ENCODE data around the gene MTX3. TPM values are rescaled to one million over a fixed set of nuclear protein-coding genes. Genes with fewer than 3 reads are reported as not detected.
A peak's percentile ranks its signal among the peaks of the same experiment; 100 is the strongest.

The MTX3 gene
- total RNA-seq, 4 donors from 2014 or later: 5.6 to 7.9 (median 7.4) TPM

GRCh38 chr5:79938468-79938867, 52.6 kb downstream of the MTX3 start:
- intact Hi-C loops (cut with DNase I; ENCODE audit: low total_unique reads): no loop called here
- Histone ChIP-seq H3K27me3 (no peaks in the 10 kb centered on the region), H3K9me3 (no peaks in the 10 kb centered on the region), H3K27ac (no peak overlapping the region), H3K4me1 (no peaks in the 10 kb centered on the region), H3K36me3 (no peaks in the 10 kb centered on the region), H3K4me3 (no peak overlapping the region)
- WGBS, 2 donors (ENCODE audit: low coverage in 1 of 2): 72 to 86% methylated on average over 1 to 3 of the region's 3 CpGs
- no peak for DNase-seq
- TF ChIP-seq CTCF (IDR thresholded peaks at IDR 0.05): no peak
- no peak for TF ChIP-seq EP300 (IDR thresholded peaks at IDR 0.05; ENCODE audit: low read depth)
- TF ChIP-seq POLR2AphosphoS5 (IDR thresholded peaks at IDR 0.05): no peak
- no peak for TF ChIP-seq POLR2A (IDR thresholded peaks at IDR 0.05)
- in situ Hi-C loops (cut with MboI; ENCODE audit: low pct_ligation_motif_present in 1 of 4, low pct_unique_long_range_greater_than_20kb in 1 of 4, low sequenced_read_pairs in 3 of 4): no loop called here

GRCh38 chr5:79936646-79937216, 54.3 kb downstream of the MTX3 start:
- H3K4me3 ChIP-seq: no peak overlapping the region
- DNase-seq: no peak
- in situ Hi-C loops (cut with MboI; ENCODE audit: low pct_ligation_motif_present in 1 of 4, low pct_unique_long_range_greater_than_20kb in 1 of 4, low sequenced_read_pairs in 3 of 4): no loop called here
- TF ChIP-seq CTCF (IDR thresholded peaks at IDR 0.05) (no peak), EP300 (IDR thresholded peaks at IDR 0.05; ENCODE audit: low read depth) (no peak), POLR2A (IDR thresholded peaks at IDR 0.05) (no peak), POLR2AphosphoS5 (IDR thresholded peaks at IDR 0.05) (no peak)
- no peaks in the 10 kb centered on the region for H3K27me3 ChIP-seq
- intact Hi-C loops (cut with DNase I; ENCODE audit: low total_unique reads): no loop called here
- no peaks in the 10 kb centered on the region for H3K9me3 ChIP-seq
- H3K4me1 ChIP-seq: no peaks in the 10 kb centered on the region
- no peaks in the 10 kb centered on the region for H3K36me3 ChIP-seq
- 66 to 70% methylated on average over 3 of the region's 3 CpGs for WGBS, 2 donors (ENCODE audit: low coverage in 1 of 2)
- H3K27ac ChIP-seq: no peak overlapping the region

GRCh38 chr5:79936002-79936645, 54.9 kb downstream of the MTX3 start:
- Histone ChIP-seq H3K4me3 (no peak overlapping the region), H3K36me3 (no peaks in the 10 kb centered on the region), H3K27ac (peak overlapping the region in 1 of 4 donors; percentile 16), H3K4me1 (no peaks in the 10 kb centered on the region), H3K27me3 (no peaks in the 10 kb centered on the region), H3K9me3 (no peaks in the 10 kb centered on the region)
- in situ Hi-C loops (cut with MboI; ENCODE audit: low pct_ligation_motif_present in 1 of 4, low pct_unique_long_range_greater_than_20kb in 1 of 4, low sequenced_read_pairs in 3 of 4) (no loop called here), intact Hi-C loops (cut with DNase I; ENCODE audit: low total_unique reads) (no loop called here)
- TF ChIP-seq EP300 (IDR thresholded peaks at IDR 0.05; ENCODE audit: low read depth) (no peak), POLR2A (IDR thresholded peaks at IDR 0.05) (no peak), POLR2AphosphoS5 (IDR thresholded peaks at IDR 0.05) (no peak), CTCF (IDR thresholded peaks at IDR 0.05) (no peak)
- WGBS, 2 donors (ENCODE audit: low coverage in 1 of 2): 69 to 100% methylated on average over 2 to 4 of the region's 4 CpGs
- DNase-seq: no peak

GRCh38 chr5:79934681-79935080, 56.4 kb downstream of the MTX3 start:
- no peak for TF ChIP-seq CTCF (IDR thresholded peaks at IDR 0.05)
- TF ChIP-seq POLR2A (IDR thresholded peaks at IDR 0.05): no peak
- TF ChIP-seq POLR2AphosphoS5 (IDR thresholded peaks at IDR 0.05): no peak
- no peak for TF ChIP-seq EP300 (IDR thresholded peaks at IDR 0.05; ENCODE audit: low read depth)
- Histone ChIP-seq H3K27ac (no peak overlapping the region), H3K27me3 (no peaks in the 10 kb centered on the region), H3K9me3 (no peaks in the 10 kb centered on the region), H3K4me1 (no peaks in the 10 kb centered on the region), H3K4me3 (no peak overlapping the region), H3K36me3 (no peaks in the 10 kb centered on the region)
- intact Hi-C loops (cut with DNase I; ENCODE audit: low total_unique reads): no loop called here
- DNase-seq: no peak
- WGBS, 2 donors (ENCODE audit: low coverage in 1 of 2): 92 to 100% methylated on average over 2 to 3 of the region's 3 CpGs
- in situ Hi-C loops (cut with MboI; ENCODE audit: low pct_ligation_motif_present in 1 of 4, low pct_unique_long_range_greater_than_20kb in 1 of 4, low sequenced_read_pairs in 3 of 4): no loop called here
